ENCODE results near the gene MAGEH1.
"Not testable (repeated sequence)": the region's sequence is repeated elsewhere in the genome, so short reads cannot be mapped to it uniquely, and the experiment has no call there.

The MAGEH1 gene

GRCh38 chrX:55451990-55452832 is at the start of gene MAGEH1:
Gene MAGEH1, plus strand, starts transcription at chrX:55452127. Its CDS starts 248 bp downstream, at chrX:55452375.
- DNase-seq (ENCODE audit: low read depth): peak; percentile 58

DNA sequence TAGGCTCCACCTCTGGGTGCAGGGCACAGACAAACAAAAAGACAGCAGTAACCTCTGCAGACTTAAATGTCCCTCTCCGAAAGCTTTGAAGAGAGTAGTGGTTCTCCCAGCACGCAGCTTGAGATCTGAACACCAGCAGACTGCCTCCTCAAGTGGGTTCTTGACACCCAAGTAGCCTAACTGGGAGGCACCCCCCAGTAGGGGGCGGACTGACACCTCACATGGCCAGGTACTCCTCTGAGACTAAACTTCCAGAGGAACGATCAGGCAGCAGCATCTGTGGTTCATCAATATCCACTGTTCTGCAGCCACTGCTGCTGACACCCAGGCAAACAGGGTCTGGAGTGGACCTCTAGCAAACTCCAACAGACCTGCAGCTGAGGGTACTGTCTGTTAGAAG is 24.8 kb upstream of the MAGEH1 start:
- DNase-seq (ENCODE audit: low read depth): not testable (repeated sequence)

GRCh38 chrX:55443468-55443867 is 8.5 kb upstream of the MAGEH1 start:
- DNase-seq (ENCODE audit: low read depth): not testable (repeated sequence)

- DNase-seq (ENCODE audit: low read depth): no peak
Observed at GRCh38 chrX:55450259-55450658, 1.7 kb upstream of the MAGEH1 start.

- no peak for DNase-seq (ENCODE audit: low read depth)
Observed at GRCh38 chrX:55451141-55451540, 786 bp upstream of the MAGEH1 start.

DNA sequence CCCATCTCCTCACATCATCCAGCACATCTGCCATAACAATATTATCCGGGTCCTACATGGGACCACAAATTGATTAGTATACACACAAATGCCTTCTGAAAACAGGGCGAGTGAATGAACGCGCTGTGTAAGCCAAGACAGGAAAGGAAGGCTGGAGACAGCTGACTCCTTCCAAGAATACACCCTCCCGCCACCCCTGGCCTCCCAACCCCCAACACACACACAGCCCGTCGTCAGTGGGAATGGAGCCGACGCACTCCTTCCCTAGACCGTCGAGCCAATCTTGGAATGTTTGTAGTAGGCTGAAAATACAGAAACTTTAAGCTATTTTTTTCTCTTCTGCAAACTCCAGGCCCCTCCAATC is 319 bp upstream of the MAGEH1 start:
- DNase-seq (ENCODE audit: low read depth): no peak

- no peak for DNase-seq (ENCODE audit: low read depth)
Observed at GRCh38 chrX:55452833-55453124, 852 bp downstream of the MAGEH1 start.

- not testable (repeated sequence) for DNase-seq (ENCODE audit: low read depth)
Observed at GRCh38 chrX:55455708-55456107, 3.8 kb downstream of the MAGEH1 start.

- not testable (repeated sequence) for DNase-seq (ENCODE audit: low read depth)
Observed at GRCh38 chrX:55459426-55459825, 7.5 kb downstream of the MAGEH1 start.

DNA sequence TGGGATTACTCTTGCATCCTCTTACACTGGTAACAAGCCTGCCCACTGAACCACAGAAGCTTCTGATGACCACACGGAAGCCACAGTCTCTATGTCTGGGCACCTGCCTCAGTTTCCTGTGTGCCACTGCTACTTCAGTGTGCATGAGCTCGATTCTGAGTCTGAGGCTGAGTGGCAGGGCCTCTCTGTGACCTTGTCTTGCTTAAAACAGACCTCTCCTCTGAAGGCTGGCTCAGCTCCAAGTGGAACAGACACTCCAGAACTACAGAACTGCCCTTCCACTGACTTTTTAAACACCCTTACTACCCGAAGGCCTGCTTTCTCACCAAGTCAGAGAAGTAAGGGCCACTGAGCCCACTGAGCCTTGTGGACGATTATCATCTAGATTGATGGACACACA is 8.0 kb downstream of the MAGEH1 start:
- not testable (repeated sequence) for DNase-seq (ENCODE audit: low read depth)

DNA sequence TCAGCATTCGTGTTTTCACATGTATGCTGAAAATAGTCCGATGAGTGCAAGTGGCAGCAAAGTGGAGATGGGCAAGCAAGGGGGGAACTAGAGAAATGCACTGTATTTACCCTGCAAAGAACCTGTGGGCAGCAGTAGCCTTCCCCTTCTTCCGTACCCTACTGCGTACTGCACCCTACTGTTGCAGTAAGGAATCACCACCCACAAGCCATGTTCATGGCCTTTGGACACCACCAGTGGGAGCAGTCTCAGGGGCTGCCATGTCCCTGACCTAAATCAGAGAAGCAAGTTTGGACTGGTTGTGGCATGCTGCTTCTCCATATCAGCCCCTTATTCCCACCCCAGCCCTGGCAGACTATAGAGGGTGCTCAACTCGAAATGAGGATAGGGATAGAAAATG is 12.1 kb downstream of the MAGEH1 start:
- DNase-seq (ENCODE audit: low read depth): not testable (repeated sequence)

DNA sequence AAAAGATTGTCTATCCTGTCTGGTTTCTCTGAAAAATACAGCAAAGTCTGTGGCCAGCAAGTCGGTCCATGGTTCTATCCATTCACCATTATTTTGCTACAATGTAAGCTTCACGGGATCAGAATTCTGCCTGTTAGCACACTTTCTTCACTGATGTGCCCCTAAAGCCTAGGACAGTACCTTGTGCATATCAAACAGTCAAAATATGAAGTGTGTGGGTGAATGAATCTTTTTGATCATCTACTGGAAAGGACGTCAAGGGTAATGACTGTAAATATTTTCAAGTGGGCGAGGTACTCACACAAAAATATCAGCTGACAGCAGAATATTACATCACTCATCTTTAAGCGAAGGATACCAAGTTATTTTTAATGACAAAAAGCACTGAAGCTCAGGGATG is 13.2 kb downstream of the MAGEH1 start:
- not testable (repeated sequence) for DNase-seq (ENCODE audit: low read depth)

DNA sequence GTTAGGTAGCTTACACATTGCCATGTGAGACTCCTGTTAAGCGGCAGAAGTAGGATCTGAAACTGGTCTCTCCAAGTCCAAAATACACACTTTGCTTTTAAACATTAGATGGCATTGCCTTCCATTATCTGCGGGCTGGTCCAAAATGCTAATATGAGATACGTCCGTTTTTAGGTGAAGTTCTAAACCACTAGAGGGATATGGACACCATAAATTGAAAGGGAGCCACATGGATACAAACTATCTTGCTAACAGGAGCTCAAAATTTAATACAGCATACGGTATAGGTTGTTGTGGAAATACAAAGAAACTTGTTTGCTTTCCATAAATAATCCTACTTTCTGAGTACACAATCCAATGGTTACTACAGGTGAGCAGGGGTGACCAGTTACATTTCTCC is 13.9 kb downstream of the MAGEH1 start:
- DNase-seq (ENCODE audit: low read depth): not testable (repeated sequence)

DNA sequence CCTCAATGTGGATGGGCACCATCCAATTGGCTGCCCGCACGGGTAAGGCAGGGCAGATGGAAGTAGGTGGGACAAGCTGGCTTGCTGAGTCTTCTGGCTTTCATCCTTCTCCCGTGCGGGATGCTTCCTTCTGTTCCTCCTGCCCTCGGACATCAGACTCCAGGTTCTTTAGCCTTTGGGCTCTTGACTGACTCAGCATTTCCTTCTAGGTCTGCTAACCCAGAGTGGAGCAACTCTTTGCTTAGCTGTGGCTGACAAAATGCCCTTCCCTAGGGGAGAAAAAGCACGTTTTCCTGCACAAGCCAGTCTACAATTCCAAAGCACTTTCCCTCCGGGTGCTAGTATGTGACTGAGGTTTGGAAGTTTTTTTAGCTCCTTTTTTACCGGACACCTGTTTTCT is 28.0 kb downstream of the MAGEH1 start:
- DNase-seq (ENCODE audit: low read depth): not testable (repeated sequence)

GRCh38 chrX:55480390-55481062 is 28.6 kb downstream of the MAGEH1 start:
- no peak for DNase-seq (ENCODE audit: low read depth)

DNA sequence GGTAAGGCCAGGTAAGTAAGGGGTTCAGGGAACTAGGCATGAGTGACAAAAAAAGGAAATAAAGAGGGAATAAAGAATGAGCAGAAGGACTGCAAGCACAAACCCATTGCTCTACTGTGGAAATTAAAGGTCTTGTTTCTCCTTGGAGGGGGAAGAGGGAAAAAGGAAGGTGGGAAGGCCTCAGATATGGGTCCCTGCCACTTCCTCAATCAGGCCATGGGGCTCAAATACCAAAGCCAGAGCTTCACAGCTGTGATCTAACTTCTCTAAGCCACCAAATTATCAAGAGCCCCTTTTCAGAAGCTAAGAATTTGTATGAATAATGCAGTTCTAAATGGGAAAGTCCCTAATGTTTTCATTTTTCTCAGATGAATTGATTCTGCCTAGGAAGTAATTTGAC is 33.0 kb downstream of the MAGEH1 start:
- DNase-seq (ENCODE audit: low read depth): no peak

- DNase-seq (ENCODE audit: low read depth): no peak
Observed at GRCh38 chrX:55486736-55487135, 34.8 kb downstream of the MAGEH1 start.

DNA sequence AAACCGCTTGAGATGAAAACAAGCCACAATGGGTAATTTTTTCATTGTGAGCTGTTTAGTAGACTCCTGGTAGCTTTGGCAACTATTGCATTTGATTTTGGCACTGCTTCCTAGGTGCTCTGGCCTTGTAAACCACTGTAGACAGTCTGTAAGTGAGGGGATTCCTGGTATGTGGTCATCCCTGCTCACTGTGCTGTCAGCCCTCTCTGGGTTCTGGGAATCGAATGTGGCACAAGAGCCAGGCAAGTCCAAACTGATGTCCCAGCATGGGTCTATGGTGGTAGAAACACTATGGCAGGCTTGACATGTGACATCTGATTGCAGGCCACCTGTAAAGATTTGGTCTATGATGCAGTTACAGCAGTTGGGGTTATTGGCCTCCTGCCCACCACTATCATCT is 35.2 kb downstream of the MAGEH1 start:
- no peak for DNase-seq (ENCODE audit: low read depth)

DNA sequence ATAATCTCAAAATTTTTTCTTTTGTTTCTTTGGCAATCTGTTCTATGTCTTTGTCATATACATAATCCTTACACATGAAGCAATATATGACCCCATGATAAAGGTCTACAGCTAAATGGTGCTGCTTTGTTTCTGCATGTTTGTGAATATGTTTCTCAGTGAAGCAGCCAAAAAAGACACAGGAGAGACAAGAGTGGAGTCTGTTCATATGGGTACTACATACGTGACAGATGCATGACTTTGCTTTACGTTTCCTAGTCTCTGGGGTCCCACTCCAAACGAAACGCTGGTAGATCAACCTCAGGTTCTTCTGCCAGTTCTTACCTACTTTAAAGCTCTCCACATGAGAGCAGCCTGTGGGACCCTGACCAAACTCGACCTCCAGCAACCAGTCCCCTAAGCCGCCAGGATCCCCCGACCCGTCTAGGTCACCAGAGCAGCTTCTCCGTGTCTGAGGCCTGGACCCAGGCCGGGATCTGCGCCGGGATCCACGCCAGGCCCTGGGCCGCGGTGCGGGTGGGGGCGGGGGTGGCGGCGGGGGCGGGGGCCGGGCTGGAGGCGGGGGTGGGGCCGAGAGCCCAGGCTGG is 36.2 kb downstream of the MAGEH1 start:
- DNase-seq (ENCODE audit: low read depth): no peak

DNA sequence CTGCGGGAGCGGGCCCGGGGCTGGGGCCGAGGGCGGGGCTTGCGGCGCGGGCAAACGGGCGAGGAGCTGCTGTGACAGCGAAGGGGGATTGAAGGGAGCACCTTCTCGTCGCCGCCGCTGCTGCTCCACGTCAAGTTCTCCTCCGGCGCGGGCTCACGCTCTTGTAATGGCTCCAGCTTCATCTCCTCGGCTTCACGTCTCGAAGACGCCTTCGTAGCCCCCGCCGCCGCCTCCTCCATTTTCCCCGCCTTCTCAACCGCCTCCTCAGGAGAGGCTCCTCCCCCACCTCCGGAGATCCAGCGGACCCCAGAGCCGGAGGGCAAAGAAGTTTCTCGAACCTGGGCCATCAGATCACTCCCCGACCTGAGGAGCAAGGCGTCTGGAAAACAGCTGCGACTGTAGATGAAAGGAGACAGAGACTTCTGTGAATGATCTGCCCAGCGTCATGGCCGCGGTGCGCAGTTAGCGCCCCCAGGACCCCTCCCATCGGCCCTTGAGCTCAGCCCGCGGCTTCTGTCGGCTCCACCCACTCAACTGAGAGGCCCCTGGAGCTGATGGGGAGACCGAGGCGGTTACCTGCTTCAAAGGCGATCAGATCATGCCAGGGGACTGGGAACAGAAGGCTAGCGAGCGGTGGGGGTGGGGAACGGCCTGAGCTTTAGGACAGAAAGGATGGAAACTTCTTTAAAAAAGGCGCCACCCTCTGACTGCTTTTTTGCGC is 36.8 kb downstream of the MAGEH1 start:
- DNase-seq (ENCODE audit: low read depth): peak; percentile 43

- no peak for DNase-seq (ENCODE audit: low read depth)
Observed at GRCh38 chrX:55489314-55490009, 37.5 kb downstream of the MAGEH1 start, which contains the start of gene USP51. Gene USP51, minus strand, starts transcription at chrX:55489848. Its CDS starts 909 bp downstream, at chrX:55488939.

DNA sequence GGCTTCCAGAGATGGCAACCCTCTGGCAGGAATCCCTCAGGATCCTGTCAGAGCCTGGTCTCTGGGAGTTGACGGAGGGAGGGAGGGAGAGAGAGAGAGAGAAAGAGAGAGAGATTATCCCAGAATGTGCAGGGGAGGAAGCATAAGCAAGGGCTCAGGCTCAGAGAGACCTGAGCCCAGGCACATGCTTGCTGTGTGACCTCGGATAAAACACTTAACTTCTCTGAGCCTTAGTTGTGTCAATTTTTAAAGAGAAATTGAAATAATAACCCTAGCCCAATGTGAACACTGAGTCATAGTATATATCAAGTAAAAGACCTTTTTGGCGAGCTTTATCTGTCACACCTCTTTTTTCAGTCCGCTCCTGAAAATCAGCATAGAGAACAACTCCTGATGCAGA is 38.2 kb downstream of the MAGEH1 start:
- no peak for DNase-seq (ENCODE audit: low read depth)
